ENCODE results near the gene RNLS. TPM values are rescaled to one million over a fixed set of nuclear protein-coding genes. Genes with fewer than 3 reads are reported as not detected.

The RNLS gene
- total and polyA plus RNA-seq, 2 of the 8 experiments (the other 6 are each of a cell fraction or from before 2014, with no cell fraction given), result 7.5 to 12.7 TPM

- no peaks in the 10 kb centered on the region for H3K36me3 ChIP-seq (ENCODE audit: control insufficient read depth in 2 of 4, insufficient read depth in 4 of 4, low read length in 3 of 4)
- ChIA-PET CTCF (ENCODE audit: partially characterized antibody) (interaction anchor here (0.7 to 1.1 kb wide), 4 partner anchors 25 to 99 kb away, joined by 3 read pairs; no protein-coding TSS in a partner anchor), POLR2A (ENCODE audit: partially characterized antibody) (no interaction called here)
- H3K23ac ChIP-seq (ENCODE audit: insufficient read length), result no peak overlapping the region
- no peaks in the 10 kb centered on the region for H3K4me1 ChIP-seq (replicated peaks in 1 of 4; ENCODE audit: control insufficient read depth in 3 of 4, insufficient read depth in 4 of 4, low read length in 3 of 4)
- WGBS, 2 experiments (ENCODE audit: extremely low coverage in 1 of 2, insufficient coverage in 1 of 2, insufficient read length in 1 of 2, insufficient replicate concordance in 2 of 2, low coverage in 1 of 2, low lambda C conversion rate in 2 of 2, missing lambda C conversion rate in 1 of 2), result 100% methylated on average over 1 of the region's 1 CpG; no CpG with 5 or more reads in 1 of the 2 experiments
- H2AK5ac ChIP-seq (ENCODE audit: low read depth, low read length), result no peak overlapping the region
- no peak overlapping the region for H3K27ac ChIP-seq (ENCODE audit: low read depth, low read length)
- H4K20me1 ChIP-seq (replicated peaks in 1 of 2; ENCODE audit: control insufficient read depth in 1 of 2, insufficient read depth in 2 of 2, low read length in 2 of 2), result no peaks in the 10 kb centered on the region
- no peak overlapping the region for H3K18ac ChIP-seq (ENCODE audit: extremely low read depth, low read length)
- H3K27me3 ChIP-seq (replicated peaks in 1 of 4; ENCODE audit: control insufficient read depth in 3 of 4, extremely low read depth in 1 of 4, insufficient read depth in 3 of 4, low read length in 3 of 4), result no peaks in the 10 kb centered on the region
- H3K4me3 ChIP-seq (ENCODE audit: extremely low read depth in 1 of 4, insufficient read depth in 2 of 4, low read depth in 3 of 4, low read length in 4 of 4), result no peak overlapping the region
- no peak overlapping the region for H3K14ac ChIP-seq (ENCODE audit: insufficient read length)
- no peak overlapping the region for H2BK5ac ChIP-seq (ENCODE audit: low read depth, low read length)
- no peak overlapping the region for H4K8ac ChIP-seq (ENCODE audit: extremely low read depth, insufficient read depth, low read length)
- H3K79me2 ChIP-seq (ENCODE audit: control insufficient read depth in 1 of 2, insufficient read depth in 2 of 2, low read length in 2 of 2), result no peaks in the 10 kb centered on the region
- H3K56ac ChIP-seq (replicated peaks; ENCODE audit: insufficient read length, low read depth, low read length), result no peak overlapping the region
- H3K4me2 ChIP-seq (ENCODE audit: insufficient read depth in 1 of 2, low read depth in 2 of 2, low read length in 2 of 2), result no peak overlapping the region
- no peak overlapping the region for H2BK12ac ChIP-seq (ENCODE audit: low read depth, low read length)
- H3K79me1 ChIP-seq (ENCODE audit: low read depth, low read length), result no peaks in the 10 kb centered on the region
- DNase-seq (ENCODE audit: low read depth in 1 of 2, low spot score in 2 of 2) (no peak), FAIRE-seq (no peak)
- no peak overlapping the region for H2BK20ac ChIP-seq (ENCODE audit: low read length)
- no peak overlapping the region for H4K91ac ChIP-seq (replicated peaks; ENCODE audit: insufficient read length, low read length)
- H4K5ac ChIP-seq (ENCODE audit: insufficient read length, low read depth, low read length), result no peak overlapping the region
- H3K23me2 ChIP-seq (ENCODE audit: low read depth, low read length), result no peaks in the 10 kb centered on the region
- H3K9ac ChIP-seq (replicated peaks in 1 of 4; ENCODE audit: extremely low read depth in 1 of 4, low read depth in 3 of 4, low read length in 3 of 4), result no peak overlapping the region
- H3K9me3 ChIP-seq (ENCODE audit: insufficient read depth in 2 of 2, low read depth in 1 of 2, low read length in 1 of 2), result no peaks in the 10 kb centered on the region
- H2AFZ ChIP-seq (ENCODE audit: low read length), result no peak overlapping the region
- H2BK120ac ChIP-seq (replicated peaks; ENCODE audit: low read depth, low read length), result no peak overlapping the region
- H3K4ac ChIP-seq (replicated peaks; ENCODE audit: insufficient read length, low read depth, low read length), result no peak overlapping the region
- H2BK15ac ChIP-seq (ENCODE audit: low read length), result no peak overlapping the region
- no peak for TF ChIP-seq CBX8 (IDR thresholded peaks at IDR 0.05; ENCODE audit: borderline replicate concordance, low read depth, low read length)
- no peak for TF ChIP-seq SAP30 (IDR thresholded peaks at IDR 0.05; ENCODE audit: insufficient read depth, insufficient replicate concordance, low read length)
- no peak for TF ChIP-seq HDAC6 (IDR thresholded peaks at IDR 0.05; ENCODE audit: low read depth, low read length)
- no peak for TF ChIP-seq CTBP2 (IDR thresholded peaks at IDR 0.05; ENCODE audit: borderline replicate concordance, insufficient read depth, insufficient read length, low read length)
- TF ChIP-seq TBP (IDR thresholded peaks at IDR 0.05; ENCODE audit: low read depth, low read length), result no peak
- no peak for TF ChIP-seq BCL11A (IDR thresholded peaks at IDR 0.05; ENCODE audit: low read depth in 2 of 2, low read length in 2 of 2)
- TF ChIP-seq EZH2 (IDR thresholded peaks at IDR 0.05; ENCODE audit: low read depth, low read length, severe bottlenecking), result no peak
- TF ChIP-seq SIN3A (conservative IDR thresholded peaks at IDR 0.05 in 1 of 2, IDR thresholded peaks at IDR 0.05 in 1 of 2; ENCODE audit: low read depth in 1 of 2, low read length in 2 of 2), result no peak
- no peak for TF ChIP-seq JUN (IDR thresholded peaks at IDR 0.05; ENCODE audit: low read depth, low read length)
- TF ChIP-seq TCF12 (IDR thresholded peaks at IDR 0.05; ENCODE audit: low read depth, low read length), result no peak
- no peak for TF ChIP-seq JUND (IDR thresholded peaks at IDR 0.05; ENCODE audit: low read length)
- TF ChIP-seq KDM5A (IDR thresholded peaks at IDR 0.05; ENCODE audit: low read length), result no peak
- TF ChIP-seq RNF2 (IDR thresholded peaks at IDR 0.05; ENCODE audit: borderline replicate concordance, low read depth, low read length, missing control alignments, poor library complexity, severe bottlenecking), result no peak
- TF ChIP-seq BRCA1 (IDR thresholded peaks at IDR 0.05; ENCODE audit: low read depth, low read length), result no peak
These were observed 290.0 kb downstream of the RNLS start for GRCh38 chr10:88293073-88293472.
